ENCODE data around the gene MYL5.

The MYL5 gene

GRCh38 chr4:680091-680490, 5.7 kb downstream of the MYL5 start:
- peaks cover 39 to 48% of the 10 kb centered on the region in 2 donors for H3K4me1 ChIP-seq (ENCODE audit: control insufficient read depth in 2 of 2, insufficient read depth in 2 of 2, low read length in 2 of 2)
- H3K9me3 ChIP-seq (ENCODE audit: control insufficient read depth in 2 of 2, low read length in 2 of 2), result no peaks in the 10 kb centered on the region
- no peaks in the 10 kb centered on the region for H3K36me3 ChIP-seq (ENCODE audit: control insufficient read depth in 2 of 2, insufficient read depth in 2 of 2, low read length in 2 of 2)
- no peak overlapping the region for H3K4me3 ChIP-seq (ENCODE audit: low read length in 2 of 2)
- no peak overlapping the region for H3K27ac ChIP-seq (ENCODE audit: low read depth in 2 of 2, low read length in 2 of 2)
- no peaks in the 10 kb centered on the region for H3K27me3 ChIP-seq (ENCODE audit: control insufficient read depth in 2 of 2, insufficient read depth in 2 of 2, low read length in 2 of 2)
- peak overlapping the region in 1 of 2 donors; percentile 28 for H3K9ac ChIP-seq (ENCODE audit: low read depth in 1 of 2, low read length in 2 of 2)

GRCh38 chr4:680551-680927, 6.2 kb downstream of the MYL5 start:
- H3K27me3 ChIP-seq (ENCODE audit: control insufficient read depth in 2 of 2, insufficient read depth in 2 of 2, low read length in 2 of 2), result no peaks in the 10 kb centered on the region

GRCh38 chr4:680928-681645, 6.7 kb downstream of the MYL5 start:
- H3K4me1 ChIP-seq (ENCODE audit: control insufficient read depth in 2 of 2, insufficient read depth in 2 of 2, low read length in 2 of 2), result peaks cover 36 to 44% of the 10 kb centered on the region in 2 donors
- H3K36me3 ChIP-seq (ENCODE audit: control insufficient read depth in 2 of 2, insufficient read depth in 2 of 2, low read length in 2 of 2), result no peaks in the 10 kb centered on the region
- H3K4me3 ChIP-seq (ENCODE audit: low read length in 2 of 2), result peak overlapping the region; percentile 37 to 40
- H3K27ac ChIP-seq (ENCODE audit: low read depth in 2 of 2, low read length in 2 of 2), result no peak overlapping the region
- peak overlapping the region in 1 of 2 donors; percentile 28 for H3K9ac ChIP-seq (ENCODE audit: low read depth in 1 of 2, low read length in 2 of 2)
- no peaks in the 10 kb centered on the region for H3K9me3 ChIP-seq (ENCODE audit: control insufficient read depth in 2 of 2, low read length in 2 of 2)
- no peaks in the 10 kb centered on the region for H3K27me3 ChIP-seq (ENCODE audit: control insufficient read depth in 2 of 2, insufficient read depth in 2 of 2, low read length in 2 of 2)

More at GRCh38 chr4:680551-680927, 6.2 kb downstream of the MYL5 start:
- H3K4me1 ChIP-seq (ENCODE audit: control insufficient read depth in 2 of 2, insufficient read depth in 2 of 2, low read length in 2 of 2), result peaks cover 36 to 44% of the 10 kb centered on the region in 2 donors
- no peaks in the 10 kb centered on the region for H3K36me3 ChIP-seq (ENCODE audit: control insufficient read depth in 2 of 2, insufficient read depth in 2 of 2, low read length in 2 of 2)
- peak overlapping the region; percentile 26 to 40 for H3K4me3 ChIP-seq (ENCODE audit: low read length in 2 of 2)
- H3K9ac ChIP-seq (ENCODE audit: low read depth in 1 of 2, low read length in 2 of 2), result peak overlapping the region in 1 of 2 donors; percentile 28
- no peak overlapping the region for H3K27ac ChIP-seq (ENCODE audit: low read depth in 2 of 2, low read length in 2 of 2)
- no peaks in the 10 kb centered on the region for H3K9me3 ChIP-seq (ENCODE audit: control insufficient read depth in 2 of 2, low read length in 2 of 2)

DNA sequence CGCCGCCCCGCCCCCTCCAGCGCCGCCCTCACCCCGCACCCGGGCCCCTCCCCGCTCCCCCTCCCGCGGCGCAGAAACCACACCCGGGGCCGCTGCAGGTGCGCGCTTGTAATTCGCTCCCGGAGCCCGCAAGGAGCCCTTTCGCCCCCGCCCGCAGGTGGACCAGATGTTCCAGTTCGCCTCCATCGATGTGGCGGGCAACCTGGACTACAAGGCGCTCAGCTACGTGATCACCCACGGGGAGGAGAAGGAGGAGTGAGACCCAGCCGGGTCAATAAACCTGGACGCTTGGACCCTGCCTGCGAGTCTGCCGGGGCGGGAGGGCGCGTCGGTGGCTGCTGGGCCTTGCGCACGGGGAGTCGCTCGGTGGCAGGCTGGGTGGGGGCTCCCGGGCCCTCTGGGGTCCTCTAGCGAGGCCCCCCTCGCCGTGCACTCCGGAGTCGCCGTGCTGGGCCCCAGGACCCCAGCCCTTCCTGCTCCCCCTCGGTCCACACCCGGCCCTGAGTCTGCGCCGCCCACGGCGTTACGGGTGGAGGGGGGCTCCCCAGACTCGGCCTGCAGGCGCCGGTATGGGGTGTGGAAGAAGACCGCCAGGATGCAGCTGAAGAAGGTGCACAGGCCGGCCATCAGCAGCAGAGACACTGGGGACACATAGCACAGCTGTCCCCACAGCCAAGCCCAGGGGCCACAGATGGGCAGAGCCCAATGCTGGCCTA, 7.6 kb downstream of the MYL5 start:
- Histone ChIP-seq H3K4me3 (ENCODE audit: low read length in 2 of 2) (peak overlapping the region in 1 of 2 donors; percentile 52), H3K27me3 (ENCODE audit: control insufficient read depth in 2 of 2, insufficient read depth in 2 of 2, low read length in 2 of 2) (no peaks in the 10 kb centered on the region), H3K9ac (ENCODE audit: low read depth in 1 of 2, low read length in 2 of 2) (no peak overlapping the region), H3K27ac (ENCODE audit: low read depth in 2 of 2, low read length in 2 of 2) (no peak overlapping the region), H3K36me3 (ENCODE audit: control insufficient read depth in 2 of 2, insufficient read depth in 2 of 2, low read length in 2 of 2) (no peaks in the 10 kb centered on the region), H3K4me1 (ENCODE audit: control insufficient read depth in 2 of 2, insufficient read depth in 2 of 2, low read length in 2 of 2) (peaks cover 39 to 45% of the 10 kb centered on the region in 2 donors), H3K9me3 (ENCODE audit: control insufficient read depth in 2 of 2, low read length in 2 of 2) (no peaks in the 10 kb centered on the region)

- Histone ChIP-seq H3K4me3 (ENCODE audit: low read length in 2 of 2) (peak overlapping the region in 1 of 2 donors; percentile 52), H3K4me1 (ENCODE audit: control insufficient read depth in 2 of 2, insufficient read depth in 2 of 2, low read length in 2 of 2) (peaks cover 39 to 44% of the 10 kb centered on the region in 2 donors), H3K36me3 (ENCODE audit: control insufficient read depth in 2 of 2, insufficient read depth in 2 of 2, low read length in 2 of 2) (no peaks in the 10 kb centered on the region), H3K27ac (ENCODE audit: low read depth in 2 of 2, low read length in 2 of 2) (no peak overlapping the region), H3K9ac (ENCODE audit: low read depth in 1 of 2, low read length in 2 of 2) (no peak overlapping the region), H3K9me3 (ENCODE audit: control insufficient read depth in 2 of 2, low read length in 2 of 2) (no peaks in the 10 kb centered on the region), H3K27me3 (ENCODE audit: control insufficient read depth in 2 of 2, insufficient read depth in 2 of 2, low read length in 2 of 2) (no peaks in the 10 kb centered on the region)
Measured at GRCh38 chr4:682490-683172, 8.3 kb downstream of the MYL5 start.

DNA sequence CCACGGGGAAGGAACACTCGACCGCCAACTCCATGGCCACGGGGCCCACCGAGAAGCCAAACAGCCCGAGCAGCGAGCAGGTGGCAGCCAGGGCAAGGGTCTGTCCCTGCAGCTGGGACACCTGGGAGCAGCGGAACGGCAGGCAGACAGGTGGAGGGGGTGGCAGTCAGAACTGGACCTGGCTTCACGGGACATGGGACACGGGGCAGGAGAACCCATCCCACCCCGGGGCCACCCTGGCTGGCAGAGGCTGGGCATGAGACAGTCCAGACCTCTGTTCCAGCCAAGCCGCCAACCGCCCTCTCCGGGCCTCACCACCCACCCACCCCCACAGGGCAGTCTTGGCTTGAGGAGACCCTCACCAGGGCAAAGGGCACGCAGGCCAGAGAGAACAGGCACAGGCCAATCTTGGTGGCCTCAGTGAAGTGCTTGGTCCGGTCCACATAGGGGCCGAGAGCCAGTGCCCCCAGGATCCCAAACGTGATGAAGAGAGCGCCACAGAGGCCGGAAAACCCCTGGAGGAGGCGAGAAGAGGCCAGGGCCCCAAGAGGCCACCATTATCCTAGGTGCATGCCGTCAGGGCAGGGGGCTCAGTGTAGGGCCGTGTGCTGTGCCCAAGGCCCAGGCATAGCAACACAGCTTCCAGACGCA, 9.0 kb downstream of the MYL5 start:
- no peaks in the 10 kb centered on the region for H3K9me3 ChIP-seq (ENCODE audit: control insufficient read depth in 2 of 2, low read length in 2 of 2)
- H3K9ac ChIP-seq (ENCODE audit: low read depth in 1 of 2, low read length in 2 of 2), result peak overlapping the region in 1 of 2 donors; percentile 30
- no peak overlapping the region for H3K4me3 ChIP-seq (ENCODE audit: low read length in 2 of 2)
- H3K36me3 ChIP-seq (ENCODE audit: control insufficient read depth in 2 of 2, insufficient read depth in 2 of 2, low read length in 2 of 2), result no peaks in the 10 kb centered on the region
- H3K4me1 ChIP-seq (ENCODE audit: control insufficient read depth in 2 of 2, insufficient read depth in 2 of 2, low read length in 2 of 2), result peaks cover 39 to 44% of the 10 kb centered on the region in 2 donors
- H3K27ac ChIP-seq (ENCODE audit: low read depth in 2 of 2, low read length in 2 of 2), result no peak overlapping the region
- H3K27me3 ChIP-seq (ENCODE audit: control insufficient read depth in 2 of 2, insufficient read depth in 2 of 2, low read length in 2 of 2), result no peaks in the 10 kb centered on the region

DNA sequence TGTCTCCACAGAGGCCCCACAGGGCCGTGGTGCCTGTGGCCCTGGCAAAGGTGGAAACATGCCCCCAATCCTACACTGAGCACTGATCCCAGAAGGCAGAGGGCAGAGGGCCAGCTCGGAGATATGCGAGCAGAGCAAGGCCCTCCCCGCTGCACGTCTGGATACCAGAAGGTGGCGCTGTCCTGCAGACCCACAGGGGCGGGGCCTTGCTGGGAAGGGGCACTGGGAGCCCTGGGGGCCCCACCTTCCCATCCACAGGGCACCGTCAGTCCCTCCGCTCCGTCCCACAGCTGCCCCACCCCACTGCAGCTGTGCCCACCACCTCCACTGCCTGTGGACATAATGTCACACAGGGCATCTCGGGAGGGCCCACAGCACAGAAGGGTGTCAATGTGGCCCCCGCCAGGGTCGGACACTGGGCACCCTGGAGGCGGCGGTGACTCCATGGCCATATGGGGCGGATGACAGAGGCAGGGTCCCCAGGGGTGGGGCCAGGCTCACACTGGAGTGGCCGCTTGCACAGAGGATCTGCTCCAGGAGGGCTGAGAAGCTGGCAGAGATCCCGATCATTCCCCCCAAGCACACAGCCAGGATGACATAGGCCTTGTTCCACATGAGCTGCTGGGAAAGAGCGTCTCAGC, 9.8 kb downstream of the MYL5 start:
- Histone ChIP-seq H3K4me1 (ENCODE audit: control insufficient read depth in 2 of 2, insufficient read depth in 2 of 2, low read length in 2 of 2) (peaks cover 43 to 44% of the 10 kb centered on the region in 2 donors), H3K9ac (ENCODE audit: low read depth in 1 of 2, low read length in 2 of 2) (peak overlapping the region in 1 of 2 donors; percentile 30), H3K27me3 (ENCODE audit: control insufficient read depth in 2 of 2, insufficient read depth in 2 of 2, low read length in 2 of 2) (no peaks in the 10 kb centered on the region), H3K9me3 (ENCODE audit: control insufficient read depth in 2 of 2, low read length in 2 of 2) (no peaks in the 10 kb centered on the region), H3K36me3 (ENCODE audit: control insufficient read depth in 2 of 2, insufficient read depth in 2 of 2, low read length in 2 of 2) (no peaks in the 10 kb centered on the region), H3K27ac (ENCODE audit: low read depth in 2 of 2, low read length in 2 of 2) (no peak overlapping the region), H3K4me3 (ENCODE audit: low read length in 2 of 2) (no peak overlapping the region)

DNA sequence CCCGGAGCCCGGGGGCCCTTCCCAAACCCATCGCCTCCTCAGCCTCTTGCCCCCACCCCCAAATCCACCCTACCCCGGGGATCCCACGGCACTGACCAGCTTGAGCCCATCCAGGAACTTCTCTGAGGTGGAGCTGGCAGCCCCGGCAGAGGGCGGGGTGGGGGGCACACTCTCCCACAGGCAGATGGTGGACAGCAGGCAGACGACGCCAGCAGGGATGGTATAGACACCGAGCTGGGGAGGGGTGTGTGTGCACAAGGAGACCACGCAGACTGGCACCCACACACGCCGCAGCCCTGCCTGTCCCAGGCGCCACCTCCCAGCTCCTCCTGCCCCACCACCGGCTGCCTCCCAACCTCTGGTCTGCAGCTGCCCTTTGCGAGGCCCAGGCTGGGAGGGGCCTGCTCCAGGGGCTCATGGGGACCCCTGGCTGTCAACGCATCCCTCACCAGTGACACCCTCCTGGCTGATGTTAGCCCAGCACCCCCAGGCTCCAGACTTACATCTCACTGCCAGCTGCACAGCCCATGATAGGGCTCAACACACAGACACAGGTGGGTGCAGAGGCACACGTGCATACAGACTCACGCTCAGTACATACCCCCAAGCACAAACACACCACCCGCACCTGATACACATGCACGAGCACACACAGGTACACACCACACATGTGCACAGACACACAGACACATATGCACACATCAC, 10.4 kb downstream of the MYL5 start:
- no peaks in the 10 kb centered on the region for H3K9me3 ChIP-seq (ENCODE audit: control insufficient read depth in 2 of 2, low read length in 2 of 2)
- H3K4me1 ChIP-seq (ENCODE audit: control insufficient read depth in 2 of 2, insufficient read depth in 2 of 2, low read length in 2 of 2), result peaks cover 46 to 51% of the 10 kb centered on the region in 2 donors
- no peak overlapping the region for H3K9ac ChIP-seq (ENCODE audit: low read depth in 1 of 2, low read length in 2 of 2)
- H3K36me3 ChIP-seq (ENCODE audit: control insufficient read depth in 2 of 2, insufficient read depth in 2 of 2, low read length in 2 of 2), result no peaks in the 10 kb centered on the region
- H3K4me3 ChIP-seq (ENCODE audit: low read length in 2 of 2), result no peak overlapping the region
- H3K27me3 ChIP-seq (ENCODE audit: control insufficient read depth in 2 of 2, insufficient read depth in 2 of 2, low read length in 2 of 2), result no peaks in the 10 kb centered on the region
- no peak overlapping the region for H3K27ac ChIP-seq (ENCODE audit: low read depth in 2 of 2, low read length in 2 of 2)

DNA sequence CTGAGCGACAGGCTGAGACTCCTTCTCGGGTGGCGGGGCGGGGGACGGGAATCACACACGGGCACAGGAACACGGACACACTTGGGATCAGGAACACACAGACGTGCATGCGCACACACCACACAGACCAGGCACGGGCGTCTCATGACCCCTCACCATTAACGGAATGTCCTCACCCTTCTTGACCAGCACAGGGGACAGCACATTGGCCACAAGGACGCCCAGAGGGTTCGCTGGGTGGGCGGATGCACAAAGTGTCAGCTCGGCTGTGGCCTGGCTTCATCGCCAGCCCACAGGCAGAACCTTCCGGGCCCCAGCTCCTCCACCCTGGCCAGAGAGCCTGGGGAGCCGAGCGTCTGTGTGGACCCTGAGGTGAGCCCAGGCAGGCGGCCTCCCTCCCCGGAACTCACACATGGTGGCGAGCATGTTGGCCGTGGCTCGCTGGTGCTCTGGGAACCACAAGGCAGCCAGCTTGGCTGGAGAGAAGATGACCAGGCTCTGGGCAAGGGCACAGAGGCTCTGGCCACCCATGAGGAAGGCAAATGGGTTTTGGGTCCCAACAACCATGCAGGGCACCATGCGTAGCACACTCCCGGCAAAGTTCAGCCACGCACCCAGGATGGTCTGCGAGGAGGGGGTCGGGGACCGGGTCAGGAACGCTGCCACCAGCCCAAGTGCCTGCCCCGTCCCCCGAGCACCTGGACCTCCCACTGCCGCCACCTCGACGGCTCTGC, 11.5 kb downstream of the MYL5 start:
- Histone ChIP-seq H3K9me3 (ENCODE audit: control insufficient read depth in 2 of 2, low read length in 2 of 2) (no peaks in the 10 kb centered on the region), H3K9ac (ENCODE audit: low read depth in 1 of 2, low read length in 2 of 2) (no peak overlapping the region), H3K27ac (ENCODE audit: low read depth in 2 of 2, low read length in 2 of 2) (no peak overlapping the region), H3K36me3 (ENCODE audit: control insufficient read depth in 2 of 2, insufficient read depth in 2 of 2, low read length in 2 of 2) (no peaks in the 10 kb centered on the region), H3K4me1 (ENCODE audit: control insufficient read depth in 2 of 2, insufficient read depth in 2 of 2, low read length in 2 of 2) (peaks cover 40 to 51% of the 10 kb centered on the region in 2 donors), H3K4me3 (ENCODE audit: low read length in 2 of 2) (no peak overlapping the region), H3K27me3 (ENCODE audit: control insufficient read depth in 2 of 2, insufficient read depth in 2 of 2, low read length in 2 of 2) (no peaks in the 10 kb centered on the region)

Measured in mucosa of rectum (tissue), 2 donors.